Measurements from ENCODE around the gene VSX2. TPM values are rescaled to one million over a fixed set of nuclear protein-coding genes. Genes with fewer than 3 reads are reported as not detected.

The VSX2 gene
- total and polyA plus RNA-seq, 2 donors (not counting 1 experiment from before 2014, with no cell fraction given) = not detected

DNA sequence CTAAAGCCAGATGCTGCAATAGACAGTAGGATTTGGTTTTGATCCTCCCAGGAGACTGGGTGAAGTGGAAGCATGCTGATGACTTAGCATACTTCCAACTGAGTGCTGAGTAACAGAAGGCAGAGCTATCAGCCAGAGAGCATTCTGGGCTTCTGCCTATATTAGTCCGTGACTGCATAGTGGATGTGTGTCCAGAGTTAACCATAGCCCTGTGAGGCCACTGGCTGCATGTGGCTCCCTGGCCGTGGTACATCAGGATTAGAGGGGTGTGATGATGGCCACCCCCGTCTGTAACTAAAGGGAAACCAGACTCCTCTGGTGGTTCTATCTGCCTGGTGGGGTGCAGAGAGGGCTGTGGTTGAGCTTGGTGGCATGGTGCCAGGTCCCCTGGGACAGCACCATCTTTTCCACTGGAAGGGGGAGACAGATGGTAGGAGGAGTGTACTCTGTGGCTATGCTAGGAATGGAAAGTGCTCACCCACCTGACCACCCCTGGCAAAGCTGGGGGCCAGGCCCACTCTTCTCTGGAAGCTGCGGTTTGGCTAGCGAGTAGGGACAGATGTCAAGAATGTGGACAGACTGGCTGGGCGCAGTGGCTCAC, 36.1 kb downstream of the VSX2 start:
- H2AFZ ChIP-seq (ENCODE audit: insufficient read depth, low read depth, low read length, poor library complexity, severe bottlenecking) = no peak overlapping the region
- ChIA-PET POLR2A (interaction anchor here (0.7 kb wide), 1 partner anchor 181 kb away, joined by 4 read pairs; no protein-coding TSS in a partner anchor), CTCF (no interaction called here)
- no peaks in the 10 kb centered on the region for H3K79me2 ChIP-seq (ENCODE audit: control insufficient read depth, insufficient read depth, low read length)
- no peaks in the 10 kb centered on the region for H3K36me3 ChIP-seq (replicated peaks in 1 of 2; ENCODE audit: control extremely low read depth in 1 of 2, control insufficient read depth in 1 of 2, extremely low read depth in 1 of 2, insufficient read depth in 2 of 2, low read length in 1 of 2)
- no peak overlapping the region for H3K4me3 ChIP-seq (ENCODE audit: control extremely low read depth in 1 of 5, extremely low read depth in 1 of 5, insufficient read depth in 1 of 5, low read depth in 2 of 5, low read length in 4 of 5)
- no peak overlapping the region for H3K9ac ChIP-seq (ENCODE audit: low read length)
- H3K4me1 ChIP-seq (ENCODE audit: control insufficient read depth in 2 of 2, insufficient read depth in 2 of 2, low read length in 2 of 2) = no peaks in the 10 kb centered on the region
- no peaks in the 10 kb centered on the region for H3K27me3 ChIP-seq (replicated peaks in 1 of 4; ENCODE audit: control extremely low read depth in 1 of 4, control insufficient read depth in 3 of 4, insufficient read depth in 4 of 4, low read length in 3 of 4)
- H4K20me1 ChIP-seq (ENCODE audit: control insufficient read depth, insufficient read depth, low read length, poor library complexity, severe bottlenecking) = no peaks in the 10 kb centered on the region
- Mint-ChIP-seq H3K4me1 (peaks cover 6% of the 10 kb centered on the region), H3K27me3 (peaks cover 10% of the 10 kb centered on the region), H3K9me3 (ENCODE audit: insufficient read depth) (peaks cover 4% of the 10 kb centered on the region), H3K4me3 (no peak overlapping the region), H3K27ac (no peak overlapping the region)
- no peak for TF ChIP-seq EZH2 (IDR thresholded peaks at IDR 0.05; ENCODE audit: borderline replicate concordance, insufficient read depth, low read depth, low read length, poor library complexity, severe bottlenecking)
- TF ChIP-seq, protein P1, sequence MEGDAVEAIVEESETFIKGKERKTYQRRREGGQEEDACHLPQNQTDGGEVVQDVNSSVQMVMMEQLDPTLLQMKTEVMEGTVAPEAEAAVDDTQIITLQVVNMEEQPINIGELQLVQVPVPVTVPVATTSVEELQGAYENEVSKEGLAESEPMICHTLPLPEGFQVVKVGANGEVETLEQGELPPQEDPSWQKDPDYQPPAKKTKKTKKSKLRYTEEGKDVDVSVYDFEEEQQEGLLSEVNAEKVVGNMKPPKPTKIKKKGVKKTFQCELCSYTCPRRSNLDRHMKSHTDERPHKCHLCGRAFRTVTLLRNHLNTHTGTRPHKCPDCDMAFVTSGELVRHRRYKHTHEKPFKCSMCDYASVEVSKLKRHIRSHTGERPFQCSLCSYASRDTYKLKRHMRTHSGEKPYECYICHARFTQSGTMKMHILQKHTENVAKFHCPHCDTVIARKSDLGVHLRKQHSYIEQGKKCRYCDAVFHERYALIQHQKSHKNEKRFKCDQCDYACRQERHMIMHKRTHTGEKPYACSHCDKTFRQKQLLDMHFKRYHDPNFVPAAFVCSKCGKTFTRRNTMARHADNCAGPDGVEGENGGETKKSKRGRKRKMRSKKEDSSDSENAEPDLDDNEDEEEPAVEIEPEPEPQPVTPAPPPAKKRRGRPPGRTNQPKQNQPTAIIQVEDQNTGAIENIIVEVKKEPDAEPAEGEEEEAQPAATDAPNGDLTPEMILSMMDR (IDR thresholded peaks at IDR 0.05) = no peak
- intact Hi-C loops (cut with micrococcal nuclease) = no loop called here
- DNase-seq (no peak), ATAC-seq (ENCODE audit: low read depth) (no peak)
- WGBS (ENCODE audit: insufficient coverage) = 35% methylated on average over 6 of the region's 6 CpGs
- no peak overlapping the region for H3K27ac ChIP-seq (ENCODE audit: low read length in 2 of 2)
- H3K4me2 ChIP-seq (replicated peaks; ENCODE audit: low read depth, low read length, poor library complexity, severe bottlenecking) = no peak overlapping the region
- peaks cover 0 to 20% (median 8%) of the 10 kb centered on the region in 3 donors for H3K9me3 ChIP-seq (ENCODE audit: control extremely low read depth in 1 of 3, control insufficient read depth in 2 of 3, insufficient read depth in 1 of 3, low read length in 2 of 3)

DNA sequence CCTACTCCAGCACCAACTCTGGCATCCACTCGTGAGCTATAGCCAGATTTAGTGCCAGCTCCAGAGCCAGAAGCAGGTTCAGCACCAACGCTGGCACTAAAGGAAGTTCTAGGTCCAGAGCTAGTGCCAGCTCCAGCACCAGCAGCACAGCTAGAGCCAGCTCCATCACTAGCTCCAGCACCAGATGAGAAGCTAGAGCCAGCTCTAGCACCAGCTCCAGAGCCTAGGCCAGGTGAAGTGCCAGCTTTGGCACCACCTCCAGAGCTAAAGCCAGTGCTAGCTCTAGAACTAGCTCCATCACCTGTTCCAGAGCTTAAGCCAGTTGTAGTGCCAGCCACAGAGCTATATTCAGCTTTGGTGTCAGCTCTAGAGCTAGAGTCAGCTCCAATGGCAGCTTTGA, 38.8 kb downstream of the VSX2 start:
- Histone ChIP-seq H2AFZ (ENCODE audit: insufficient read depth, low read depth, low read length, poor library complexity, severe bottlenecking) (no peak overlapping the region), H3K9ac (ENCODE audit: low read length) (no peak overlapping the region), H3K27me3 (replicated peaks in 1 of 4; ENCODE audit: control extremely low read depth in 1 of 4, control insufficient read depth in 3 of 4, insufficient read depth in 4 of 4, low read length in 3 of 4) (no peaks in the 10 kb centered on the region), H3K4me1 (ENCODE audit: control insufficient read depth in 2 of 2, insufficient read depth in 2 of 2, low read length in 2 of 2) (no peaks in the 10 kb centered on the region), H3K79me2 (ENCODE audit: control insufficient read depth, insufficient read depth, low read length) (no peaks in the 10 kb centered on the region), H3K4me3 (ENCODE audit: control extremely low read depth in 1 of 5, extremely low read depth in 1 of 5, insufficient read depth in 1 of 5, low read depth in 2 of 5, low read length in 4 of 5) (no peak overlapping the region), H3K9me3 (ENCODE audit: control extremely low read depth in 1 of 3, control insufficient read depth in 2 of 3, insufficient read depth in 1 of 3, low read length in 2 of 3) (peaks cover 0 to 25% (median 8%) of the 10 kb centered on the region in 3 donors), H4K20me1 (ENCODE audit: control insufficient read depth, insufficient read depth, low read length, poor library complexity, severe bottlenecking) (no peaks in the 10 kb centered on the region), H3K36me3 (replicated peaks in 1 of 2; ENCODE audit: control extremely low read depth in 1 of 2, control insufficient read depth in 1 of 2, extremely low read depth in 1 of 2, insufficient read depth in 2 of 2, low read length in 1 of 2) (peaks cover 0 to 4% of the 10 kb centered on the region in 2 experiments), H3K4me2 (replicated peaks; ENCODE audit: low read depth, low read length, poor library complexity, severe bottlenecking) (no peak overlapping the region), H3K27ac (ENCODE audit: low read length in 2 of 2) (no peak overlapping the region)
- no peak for DNase-seq
- Mint-ChIP-seq H3K4me1 (peaks cover 6% of the 10 kb centered on the region), H3K27me3 (no peaks in the 10 kb centered on the region), H3K9me3 (ENCODE audit: insufficient read depth) (peaks cover 4% of the 10 kb centered on the region), H3K4me3 (no peak overlapping the region), H3K27ac (no peak overlapping the region)
- intact Hi-C loops (cut with micrococcal nuclease) = no loop called here
- POLR2A ChIA-PET = no interaction called here
- TF ChIP-seq, protein P1 (IDR thresholded peaks at IDR 0.05) = no peak
- no peak for TF ChIP-seq EZH2 (IDR thresholded peaks at IDR 0.05; ENCODE audit: borderline replicate concordance, insufficient read depth, low read depth, low read length, poor library complexity, severe bottlenecking)
- ATAC-seq (ENCODE audit: low read depth) = no peak
- CTCF ChIA-PET = interaction anchor here (1.2 to 1.7 kb wide), 4 partner anchors 15 to 32 kb away, joined by 3 to 6 read pairs (median 4); no protein-coding TSS in a partner anchor
- WGBS (ENCODE audit: insufficient coverage) = 83% methylated on average over 2 of the region's 2 CpGs
